PC-9 (cell line): ENCODE measurements around the gene GTPBP8. TPM values are rescaled to one million over a fixed set of nuclear protein-coding genes. Genes with fewer than 3 reads are reported as not detected.
A peak's percentile ranks its signal among the peaks of the same experiment; 100 is the strongest.

Source experiments
- BruUV-seq: library from RNA; stranded (reverse); fragments of 400-500 nt; replicated peaks from 2 replicates; lab custom pipeline; 2021; lab: Mats Ljungman, UMichigan
- CTCF ChIA-PET: fragments of 300-600 bp; sonication (Branson Sonifier 250); formaldehyde crosslinking; loops from one replicate; lab custom pipeline; 2022; ENCODE audit warnings: antibody characterized with exemption; lab: Charles Lee
- POLR2A ChIA-PET: fragments of 300-600 bp; sonication (Branson Sonifier 250); formaldehyde crosslinking; loops from one replicate; lab custom pipeline; 2022; ENCODE audit warnings: antibody characterized with exemption; ENCODE audit not compliant: unreplicated experiment; lab: Charles Lee
- DNase-seq, 2 experiments: peaks; one replicate each; pipeline versions ENCODE4 v3.0.0 to v3.0.0-alpha.2; 2015 to 2022; ENCODE audit warnings: mixed read lengths in 1 of 2
- H2AFZ ChIP-seq: fragments of 200-600 bp; sonication (generic); 2 replicates; pipeline ENCODE4 v1.8.1; 2017; ENCODE audit warnings: antibody characterized with exemption
- H3F3A ChIP-seq: fragments of 200-600 bp; sonication (generic); 2 replicates; pipeline ENCODE4 v1.8.1; 2017; ENCODE audit warnings: antibody characterized with exemption, mild to moderate bottlenecking, low read depth; ENCODE audit not compliant: insufficient read depth
- H3K27ac ChIP-seq: fragments of 200-600 bp; sonication (generic); 2 replicates; pipeline ENCODE4 v1.6.1; 2016; ENCODE audit warnings: mixed run types
- H3K27me3 ChIP-seq: fragments of 200-600 bp; sonication (generic); 2 replicates; pipeline ENCODE4 v1.6.1; 2016; ENCODE audit warnings: low read depth, mixed run types; ENCODE audit not compliant: insufficient read depth
- H3K36me3 ChIP-seq: fragments of 200-600 bp; sonication (generic); 2 replicates; pipeline ENCODE4 v1.6.1; 2016; ENCODE audit warnings: low read depth, mixed run types
- H3K4me1 ChIP-seq: fragments of 200-600 bp; sonication (generic); replicated peaks from 2 replicates; pipeline ENCODE4 v1.6.1; 2016; ENCODE audit warnings: mixed run types; ENCODE audit not compliant: insufficient read depth
- H3K4me2 ChIP-seq: fragments of 200-600 bp; sonication (generic); 2 replicates; pipeline ENCODE4 v1.6.1; 2017; ENCODE audit warnings: mixed run types
- H3K4me3 ChIP-seq: fragments of 200-600 bp; sonication (generic); 2 replicates; pipeline ENCODE4 v1.6.1; 2016; ENCODE audit warnings: mixed run types
- H3K79me2 ChIP-seq: fragments of 200-600 bp; sonication (generic); 2 replicates; pipeline ENCODE4 v1.6.1; 2017; ENCODE audit warnings: low read depth, mixed run types
- H3K9me2 ChIP-seq: fragments of 200-600 bp; sonication (generic); 2 replicates; pipeline ENCODE4 v1.8.1; 2017; ENCODE audit warnings: mild to moderate bottlenecking; ENCODE audit not compliant: insufficient read depth
- H3K9me3 ChIP-seq: fragments of 200-600 bp; sonication (generic); 2 replicates; pipeline ENCODE4 v1.8.1; 2016; ENCODE audit warnings: low read depth; ENCODE audit not compliant: insufficient read depth
- H4K20me1 ChIP-seq: fragments of 200-600 bp; sonication (generic); 2 replicates; pipeline ENCODE4 v1.8.1; 2017; ENCODE audit not compliant: insufficient read depth
- EZH2 ChIP-seq: fragments of 200-600 bp; sonication (generic); IDR thresholded peaks from 2 replicates; pipeline ENCODE4 v1.8.0; 2017; ENCODE audit warnings: antibody characterized with exemption, low read depth
- intact Hi-C: fragments of 100-400 bp; cut with micrococcal nuclease; formaldehyde crosslinking; loops from one replicate; pipeline ENCODE4 v1.10.0; 2022; ENCODE audit not compliant: unreplicated experiment
- total RNA-seq: library from RNA; stranded (reverse); gene quantifications from 2 replicates; pipeline ENCODE4 v1.2.3, GENCODE V29; 2021
- TF ChIP-seq, protein P1 (sequence below): fragments of 200-600 bp; sonication (generic); conservative IDR thresholded peaks from 2 replicates; pipeline ENCODE4 v1.6.1; 2017; ENCODE audit warnings: mixed run types, antibody characterized with exemption, mild to moderate bottlenecking, moderate library complexity

The GTPBP8 gene
- total RNA-seq, 1 experiment from 2014 or later, result 27.9 TPM

DNA sequence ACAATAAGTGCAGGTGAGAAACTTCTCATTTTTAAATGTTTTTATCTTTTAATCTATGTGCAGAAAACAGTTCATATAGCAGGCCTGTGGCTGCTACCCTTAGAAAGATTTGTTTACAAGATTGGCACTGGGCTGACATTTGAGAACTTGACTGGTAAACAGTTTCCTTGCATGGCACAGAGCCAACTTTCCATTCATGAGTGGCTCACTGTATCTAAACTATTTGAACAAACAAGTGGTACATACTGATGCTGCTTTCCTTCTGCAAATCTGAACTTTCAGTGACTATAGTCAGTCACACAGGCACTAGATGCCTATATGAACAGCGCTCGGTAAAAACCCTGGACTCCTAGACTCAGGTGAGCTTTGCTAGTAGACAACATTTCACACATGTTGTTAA, 6.3 kb upstream of the GTPBP8 start:
- Histone ChIP-seq H3K4me1 (peaks cover 11% of the 10 kb centered on the region), H4K20me1 (no peaks in the 10 kb centered on the region), H3K4me2 (peak overlapping the region; percentile 1; the same call in 1 of the 2 replicates), H3K36me3 (no peaks in the 10 kb centered on the region), H3K4me3 (no peak overlapping the region), H2AFZ (no peak overlapping the region), H3K27ac (no peak overlapping the region), H3K9me3 (no peaks in the 10 kb centered on the region), H3K9me2 (no peaks in the 10 kb centered on the region), H3F3A (no peaks in the 10 kb centered on the region), H3K79me2 (no peaks in the 10 kb centered on the region), H3K27me3 (no peaks in the 10 kb centered on the region)
- POLR2A ChIA-PET, result no interaction called here
- intact Hi-C loops, result no loop called here
- CTCF ChIA-PET, result no interaction called here
- TF ChIP-seq EZH2, result no peak
- TF ChIP-seq, protein P1, sequence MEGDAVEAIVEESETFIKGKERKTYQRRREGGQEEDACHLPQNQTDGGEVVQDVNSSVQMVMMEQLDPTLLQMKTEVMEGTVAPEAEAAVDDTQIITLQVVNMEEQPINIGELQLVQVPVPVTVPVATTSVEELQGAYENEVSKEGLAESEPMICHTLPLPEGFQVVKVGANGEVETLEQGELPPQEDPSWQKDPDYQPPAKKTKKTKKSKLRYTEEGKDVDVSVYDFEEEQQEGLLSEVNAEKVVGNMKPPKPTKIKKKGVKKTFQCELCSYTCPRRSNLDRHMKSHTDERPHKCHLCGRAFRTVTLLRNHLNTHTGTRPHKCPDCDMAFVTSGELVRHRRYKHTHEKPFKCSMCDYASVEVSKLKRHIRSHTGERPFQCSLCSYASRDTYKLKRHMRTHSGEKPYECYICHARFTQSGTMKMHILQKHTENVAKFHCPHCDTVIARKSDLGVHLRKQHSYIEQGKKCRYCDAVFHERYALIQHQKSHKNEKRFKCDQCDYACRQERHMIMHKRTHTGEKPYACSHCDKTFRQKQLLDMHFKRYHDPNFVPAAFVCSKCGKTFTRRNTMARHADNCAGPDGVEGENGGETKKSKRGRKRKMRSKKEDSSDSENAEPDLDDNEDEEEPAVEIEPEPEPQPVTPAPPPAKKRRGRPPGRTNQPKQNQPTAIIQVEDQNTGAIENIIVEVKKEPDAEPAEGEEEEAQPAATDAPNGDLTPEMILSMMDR, result no peak
- DNase-seq, result peak in 1 of 2 experiments; percentile 20
- BruUV-seq, result no TSS peak

- Histone ChIP-seq H3K4me3 (no peak overlapping the region), H3K27me3 (no peaks in the 10 kb centered on the region), H3K36me3 (no peaks in the 10 kb centered on the region), H4K20me1 (no peaks in the 10 kb centered on the region), H3F3A (peaks cover 9% of the 10 kb centered on the region), H3K9me2 (no peaks in the 10 kb centered on the region), H3K79me2 (peaks cover 15% of the 10 kb centered on the region), H3K4me1 (peaks cover 30% of the 10 kb centered on the region), H2AFZ (no peak overlapping the region), H3K9me3 (no peaks in the 10 kb centered on the region), H3K27ac (no peak overlapping the region), H3K4me2 (no peak overlapping the region)
- intact Hi-C loops, result no loop called here
- TF ChIP-seq EZH2, result no peak
- TF ChIP-seq, protein P1, result no peak
- ChIA-PET POLR2A (no interaction called here), CTCF (no interaction called here)
- no peak for DNase-seq
- no TSS peak for BruUV-seq
Observed at GRCh38 chr3:112987710-112988334, 3.0 kb upstream of the GTPBP8 start.

DNA sequence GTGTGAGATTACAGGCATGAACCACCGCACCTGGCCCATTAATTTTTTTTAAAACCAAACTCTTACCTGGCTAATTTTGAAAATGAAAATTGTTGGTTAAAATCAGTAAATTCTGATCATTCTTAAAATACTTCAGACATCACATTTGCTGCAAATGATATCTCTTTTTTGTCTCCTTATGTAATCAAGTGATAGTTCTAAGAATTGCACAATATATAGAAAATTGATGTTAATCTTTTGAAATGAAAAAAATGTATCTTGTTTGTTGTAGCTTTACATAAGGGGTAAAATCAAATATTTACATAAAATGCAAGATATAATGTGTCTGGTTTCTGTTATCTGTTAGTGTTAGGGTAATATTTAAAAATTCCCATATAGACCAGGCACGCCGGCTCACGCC, 5.0 kb downstream of the GTPBP8 start:
- BruUV-seq, result no TSS peak
- Histone ChIP-seq H3K4me2 (no peak overlapping the region), H3K4me1 (peaks cover 19% of the 10 kb centered on the region), H3K9me2 (no peaks in the 10 kb centered on the region), H3K79me2 (peaks cover 45% of the 10 kb centered on the region), H2AFZ (no peak overlapping the region), H3K27ac (no peak overlapping the region), H4K20me1 (no peaks in the 10 kb centered on the region), H3F3A (peaks cover 5% of the 10 kb centered on the region), H3K4me3 (no peak overlapping the region), H3K36me3 (peaks cover 6% of the 10 kb centered on the region; the same call in 1 of the 2 replicates), H3K27me3 (no peaks in the 10 kb centered on the region), H3K9me3 (no peaks in the 10 kb centered on the region)
- ChIA-PET CTCF (no interaction called here), POLR2A (no interaction called here)
- intact Hi-C loops, result no loop called here
- TF ChIP-seq EZH2, result no peak
- TF ChIP-seq, protein P1, result no peak
- DNase-seq, result no peak
